GM21786 (cell line): Measurements from ENCODE around the gene CYSTM1.

Experiments used
- ATAC-seq: cut with Tn5 transposase; IDR thresholded peaks from one replicate; pipeline ENCODE4 v1.9.1; 2021; ENCODE audit not compliant: unreplicated experiment

The CYSTM1 gene

DNA sequence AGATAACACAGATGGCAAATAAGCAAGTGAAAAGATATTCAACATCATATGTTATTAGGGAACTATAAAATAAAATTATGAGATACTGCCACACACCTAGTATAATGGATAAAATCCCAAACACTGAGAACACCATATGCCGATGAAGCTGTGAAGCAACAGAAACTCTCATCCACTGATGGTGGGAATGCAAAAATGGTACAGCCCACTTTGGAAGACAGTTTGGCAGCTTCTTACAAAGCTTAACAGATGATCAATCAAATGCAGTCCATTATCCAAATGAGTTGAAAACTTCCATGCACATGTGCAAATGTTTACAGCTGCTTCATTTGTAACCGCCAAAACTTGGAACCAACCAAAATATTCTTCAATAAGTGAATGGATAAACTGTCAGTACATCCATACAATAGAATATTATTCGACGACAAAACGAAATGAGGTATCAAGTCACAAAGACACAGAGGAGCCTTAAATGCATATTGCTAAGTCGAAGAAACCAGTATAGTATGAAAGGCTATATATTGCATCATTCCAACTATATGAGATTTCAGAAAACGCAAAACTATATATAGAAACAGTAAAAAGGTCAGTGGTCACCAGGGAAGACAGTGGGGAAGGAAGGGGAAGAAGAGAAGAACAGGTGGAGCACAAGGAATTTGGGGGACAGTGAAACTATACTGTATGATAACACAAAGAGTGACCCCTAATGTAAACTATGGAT is 113.0 kb downstream of the CYSTM1 start:
- ATAC-seq, result no peak

DNA sequence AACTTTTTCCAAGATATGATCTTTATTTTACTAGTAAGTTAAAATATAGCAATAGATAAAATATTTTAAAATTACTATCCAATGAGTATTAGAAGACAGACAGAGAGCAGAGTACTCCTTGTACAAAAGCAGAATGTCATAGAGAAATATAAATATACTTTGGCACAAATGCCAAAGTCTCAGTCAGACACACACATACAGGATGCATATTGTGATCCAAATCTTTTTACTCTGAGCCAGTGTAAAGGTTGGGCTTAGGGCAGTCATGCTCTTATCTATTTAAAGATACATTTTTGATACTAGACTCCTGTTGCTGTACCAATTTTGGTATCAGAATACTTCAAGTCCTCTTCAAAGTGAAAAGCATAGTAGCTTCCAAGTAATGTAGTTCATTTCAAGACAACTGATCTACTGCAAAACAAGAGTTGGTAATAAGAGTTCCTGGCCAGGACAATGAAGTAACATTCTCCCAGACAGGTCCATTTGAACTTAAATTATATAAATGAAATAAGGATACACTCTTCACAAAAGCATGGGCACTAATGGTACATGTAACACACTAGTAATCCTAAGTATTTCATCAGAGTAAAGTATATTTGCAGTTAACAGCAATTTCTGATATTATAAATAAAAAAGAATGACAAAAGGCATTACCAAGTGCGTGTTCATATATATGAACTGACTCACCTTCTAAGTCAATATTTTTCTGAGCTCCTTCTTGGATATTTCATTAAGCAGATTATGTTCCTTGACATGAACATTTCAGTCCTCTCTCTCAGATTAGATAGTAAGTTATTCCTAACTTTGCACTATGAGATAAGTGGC is 117.4 kb downstream of the CYSTM1 start:
- ATAC-seq, result no peak
